ENCODE measurements around the gene GRID2. TPM values are rescaled to one million over a fixed set of nuclear protein-coding genes. Genes with fewer than 3 reads are reported as not detected.

GRID2 gene
- total and polyA plus RNA-seq, 2 of the 4 experiments (the other 2 are of a cell fraction) = under 0.01 TPM; not detected in 1

DNA sequence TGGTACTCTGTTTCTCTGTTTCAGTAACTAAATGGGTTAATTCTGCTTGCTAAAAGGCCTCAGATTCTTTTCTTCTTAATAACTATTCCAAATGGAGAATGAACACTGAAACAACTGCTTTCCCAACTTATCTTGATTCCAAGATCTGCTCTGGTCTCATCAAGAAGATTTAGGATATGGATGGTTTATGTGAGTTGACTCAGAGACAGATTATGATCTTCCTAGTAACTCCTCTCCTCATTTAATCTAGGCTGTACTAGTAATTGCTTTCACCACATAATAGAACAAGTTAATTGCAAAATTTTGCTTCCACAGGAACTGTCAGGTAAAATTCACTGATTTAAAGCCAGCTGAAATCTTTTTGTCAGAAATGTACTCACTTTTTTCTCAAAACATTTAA lies 537.1 kb downstream of the GRID2 start:
- Histone ChIP-seq H2AK9ac (replicated peaks; ENCODE audit: low read depth, low read length, poor library complexity) (no peak overlapping the region), H2BK20ac (ENCODE audit: low read depth, low read length) (no peak overlapping the region), H3K4ac (ENCODE audit: low read depth, low read length) (no peak overlapping the region), H3K9me1 (ENCODE audit: insufficient read depth, low read length) (no peaks in the 10 kb centered on the region), H3K9ac (ENCODE audit: low read depth, low read length) (no peak overlapping the region), H3K9me3 (ENCODE audit: control insufficient read depth, insufficient read depth, low read length) (no peaks in the 10 kb centered on the region), H3K79me1 (ENCODE audit: low read depth in 1 of 2, low read length in 2 of 2) (no peaks in the 10 kb centered on the region), H3K4me3 (ENCODE audit: insufficient read depth, low read depth, low read length) (no peak overlapping the region), H3K4me2 (ENCODE audit: low read depth, low read length) (no peak overlapping the region), H4K91ac (ENCODE audit: insufficient read depth, low read depth, low read length) (no peak overlapping the region), H2BK120ac (ENCODE audit: low read depth, low read length) (no peak overlapping the region), H4K5ac (ENCODE audit: low read depth, low read length) (no peak overlapping the region), H2AFZ (replicated peaks; ENCODE audit: low read length, poor library complexity) (no peak overlapping the region), H3K56ac (ENCODE audit: extremely low read depth, insufficient read depth, low read length) (no peak overlapping the region), H3K4me1 (ENCODE audit: control insufficient read depth, insufficient read depth, low read length) (no peaks in the 10 kb centered on the region), H2BK15ac (ENCODE audit: low read depth, low read length) (no peak overlapping the region), H3K23ac (ENCODE audit: low read depth, low read length) (no peak overlapping the region), H3K18ac (ENCODE audit: low read depth, low read length) (no peak overlapping the region), H2AK5ac (ENCODE audit: low read depth, low read length) (no peak overlapping the region), H3K36me3 (ENCODE audit: control insufficient read depth, insufficient read depth, low read length) (no peaks in the 10 kb centered on the region), H3K14ac (replicated peaks; ENCODE audit: low read depth, low read length) (no peak overlapping the region), H2BK5ac (ENCODE audit: low read depth, low read length, poor library complexity, severe bottlenecking) (no peak overlapping the region), H3K27ac (ENCODE audit: insufficient read depth, low read length) (no peak overlapping the region), H4K8ac (ENCODE audit: low read depth in 2 of 2, low read length in 2 of 2) (no peak overlapping the region), H4K20me1 (ENCODE audit: insufficient read depth, low read length) (no peaks in the 10 kb centered on the region), H3K27me3 (ENCODE audit: control insufficient read depth, insufficient read depth, low read length) (no peaks in the 10 kb centered on the region)
- ATAC-seq (ENCODE audit: low read depth) = no peak
- POLR2A ChIA-PET (ENCODE audit: unreplicated experiment) = no interaction called here
- DNase-seq = no peak
- intact Hi-C loops (cut with micrococcal nuclease) (no loop called here), in situ Hi-C loops (cut with MboI; ENCODE audit: low sequenced_read_pairs) (no loop called here), dilution Hi-C loops (cut with HindIII; ENCODE audit: low sequenced_read_pairs, unreplicated experiment) (no loop called here)
- CTCF ChIA-PET = no interaction called here
- TF ChIP-seq BHLHE40 (IDR thresholded peaks at IDR 0.05; ENCODE audit: low read depth, low read length) (no peak), MAZ (IDR thresholded peaks at IDR 0.05; ENCODE audit: borderline replicate concordance, low read depth, low read length) (no peak), CHD1 (IDR thresholded peaks at IDR 0.05; ENCODE audit: low read depth, low read length) (no peak), ELK1 (IDR thresholded peaks at IDR 0.05; ENCODE audit: borderline replicate concordance, low read depth, low read length) (no peak), MXI1 (IDR thresholded peaks at IDR 0.05; ENCODE audit: borderline replicate concordance, low read depth, low read length) (no peak), MAFK (IDR thresholded peaks at IDR 0.05; ENCODE audit: low read depth, low read length) (no peak), RCOR1 (IDR thresholded peaks at IDR 0.05; ENCODE audit: insufficient replicate concordance, low read length) (no peak), RFX5 (IDR thresholded peaks at IDR 0.05; ENCODE audit: low read depth, low read length) (no peak), FOS (IDR thresholded peaks at IDR 0.05; ENCODE audit: low read depth, low read length) (no peak), USF2 (IDR thresholded peaks at IDR 0.05; ENCODE audit: low read depth, low read length) (no peak)
- TF ChIP-seq, protein P1, sequence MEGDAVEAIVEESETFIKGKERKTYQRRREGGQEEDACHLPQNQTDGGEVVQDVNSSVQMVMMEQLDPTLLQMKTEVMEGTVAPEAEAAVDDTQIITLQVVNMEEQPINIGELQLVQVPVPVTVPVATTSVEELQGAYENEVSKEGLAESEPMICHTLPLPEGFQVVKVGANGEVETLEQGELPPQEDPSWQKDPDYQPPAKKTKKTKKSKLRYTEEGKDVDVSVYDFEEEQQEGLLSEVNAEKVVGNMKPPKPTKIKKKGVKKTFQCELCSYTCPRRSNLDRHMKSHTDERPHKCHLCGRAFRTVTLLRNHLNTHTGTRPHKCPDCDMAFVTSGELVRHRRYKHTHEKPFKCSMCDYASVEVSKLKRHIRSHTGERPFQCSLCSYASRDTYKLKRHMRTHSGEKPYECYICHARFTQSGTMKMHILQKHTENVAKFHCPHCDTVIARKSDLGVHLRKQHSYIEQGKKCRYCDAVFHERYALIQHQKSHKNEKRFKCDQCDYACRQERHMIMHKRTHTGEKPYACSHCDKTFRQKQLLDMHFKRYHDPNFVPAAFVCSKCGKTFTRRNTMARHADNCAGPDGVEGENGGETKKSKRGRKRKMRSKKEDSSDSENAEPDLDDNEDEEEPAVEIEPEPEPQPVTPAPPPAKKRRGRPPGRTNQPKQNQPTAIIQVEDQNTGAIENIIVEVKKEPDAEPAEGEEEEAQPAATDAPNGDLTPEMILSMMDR (conservative IDR thresholded peaks at IDR 0.05; ENCODE audit: low read depth, low read length) = no peak
- BruUV-seq (replicated peaks) = no TSS peak
